NT2/D1 (cell line): ENCODE measurements around the gene CCL28.
"Not testable (repeated sequence)": the region's sequence is repeated elsewhere in the genome, so short reads cannot be mapped to it uniquely, and the experiment has no call there.

Source experiments
- DNase-seq: peaks from one replicate; pipeline ENCODE4 v3.0.0-alpha.2; 2011; ENCODE audit warnings: low read depth, low spot score
- H3K27me3 ChIP-seq: 2 replicates; pipeline ENCODE4 v1.6.0; 2011; ENCODE audit warnings: mild to moderate bottlenecking; ENCODE audit not compliant: insufficient read length, insufficient read depth
- H3K36me3 ChIP-seq: 2 replicates; pipeline ENCODE4 v1.6.1; 2011; ENCODE audit warnings: mild to moderate bottlenecking, low read length, mixed read lengths; ENCODE audit not compliant: insufficient read depth, insufficient read length
- H3K4me1 ChIP-seq: 2 replicates; pipeline ENCODE4 v1.5.1; 2011; ENCODE audit not compliant: insufficient read depth, insufficient read length
- H3K4me3 ChIP-seq: 2 replicates; pipeline ENCODE4 v1.5.1; 2011; ENCODE audit warnings: low read depth; ENCODE audit not compliant: insufficient read length
- H3K9ac ChIP-seq: 2 replicates; pipeline ENCODE4 v1.6.0; 2011; ENCODE audit warnings: low read depth; ENCODE audit not compliant: insufficient read length
- H3K9me3 ChIP-seq: 2 replicates; pipeline ENCODE4 v1.5.1; 2011; ENCODE audit warnings: mild to moderate bottlenecking, low read length; ENCODE audit not compliant: insufficient read depth
- SUZ12 ChIP-seq: IDR thresholded peaks from 2 replicates; pipeline ENCODE4 v1.6.1; 2011; ENCODE audit not compliant: insufficient read length, insufficient read depth; ENCODE audit errors: extremely low read depth
- YY1 ChIP-seq: IDR thresholded peaks from 2 replicates; pipeline ENCODE4 v1.6.1; 2011; ENCODE audit not compliant: insufficient read length, insufficient read depth
- ZNF274 ChIP-seq: IDR thresholded peaks from 2 replicates; pipeline ENCODE4 v1.6.1; 2011; ENCODE audit warnings: mild to moderate bottlenecking, low read depth, low read length

The CCL28 gene

DNA sequence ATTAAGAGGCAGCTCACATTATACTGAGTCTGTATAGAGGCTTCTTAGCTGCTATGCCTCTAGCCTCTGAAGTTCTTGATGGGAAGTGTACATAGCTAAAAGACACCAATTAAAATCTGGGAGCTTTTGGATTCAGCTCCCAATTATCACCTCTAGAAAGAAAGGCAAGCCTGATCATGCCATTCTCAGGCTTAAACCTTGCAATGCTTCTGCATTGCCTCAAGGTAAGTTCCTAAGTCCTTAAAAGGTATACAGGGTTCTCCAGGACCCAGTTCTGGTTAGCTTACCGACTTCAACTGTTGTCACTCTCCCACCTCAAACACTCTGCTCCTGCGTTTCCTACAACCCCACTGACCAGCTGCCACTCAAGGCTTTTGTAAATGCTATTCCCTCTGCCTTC lies 17.5 kb upstream of the CCL28 start:
- TF ChIP-seq SUZ12, result no peak
- TF ChIP-seq YY1, result no peak
- no peak for TF ChIP-seq ZNF274
- H3K4me3 ChIP-seq, result no peak overlapping the region
- no peaks in the 10 kb centered on the region for H3K4me1 ChIP-seq
- DNase-seq, result no peak
- H3K9me3 ChIP-seq, result no peaks in the 10 kb centered on the region; the same call in 1 of the 2 replicates
- H3K36me3 ChIP-seq, result no peaks in the 10 kb centered on the region
- no peak overlapping the region for H3K9ac ChIP-seq
- no peaks in the 10 kb centered on the region for H3K27me3 ChIP-seq

DNA sequence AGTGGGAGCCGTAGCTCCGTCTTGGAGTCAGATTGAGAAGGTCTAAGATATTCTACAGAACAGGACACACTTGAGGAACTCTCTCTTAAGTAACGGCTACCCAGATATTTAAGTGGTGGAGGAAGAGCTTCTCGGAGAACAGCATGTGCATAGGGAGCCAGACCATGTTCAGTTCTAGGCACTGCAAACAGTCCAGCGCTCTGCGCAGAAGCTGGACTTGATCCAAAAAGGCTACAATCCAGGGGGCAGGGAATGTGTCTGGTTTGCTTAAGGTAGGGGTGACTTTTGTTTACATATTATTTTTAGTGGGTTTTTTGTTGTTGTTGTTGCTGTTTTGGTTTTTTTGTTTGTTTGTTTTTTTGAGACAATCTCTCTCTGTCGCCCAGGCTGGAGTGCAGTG lies 16.8 kb upstream of the CCL28 start:
- no peak overlapping the region for H3K9ac ChIP-seq
- no peaks in the 10 kb centered on the region for H3K36me3 ChIP-seq
- no peak for DNase-seq
- no peaks in the 10 kb centered on the region for H3K27me3 ChIP-seq
- H3K4me3 ChIP-seq, result no peak overlapping the region
- H3K4me1 ChIP-seq, result no peaks in the 10 kb centered on the region
- H3K9me3 ChIP-seq, result no peaks in the 10 kb centered on the region; the same call in 1 of the 2 replicates
- TF ChIP-seq YY1 (no peak), SUZ12 (no peak), ZNF274 (no peak)

DNA sequence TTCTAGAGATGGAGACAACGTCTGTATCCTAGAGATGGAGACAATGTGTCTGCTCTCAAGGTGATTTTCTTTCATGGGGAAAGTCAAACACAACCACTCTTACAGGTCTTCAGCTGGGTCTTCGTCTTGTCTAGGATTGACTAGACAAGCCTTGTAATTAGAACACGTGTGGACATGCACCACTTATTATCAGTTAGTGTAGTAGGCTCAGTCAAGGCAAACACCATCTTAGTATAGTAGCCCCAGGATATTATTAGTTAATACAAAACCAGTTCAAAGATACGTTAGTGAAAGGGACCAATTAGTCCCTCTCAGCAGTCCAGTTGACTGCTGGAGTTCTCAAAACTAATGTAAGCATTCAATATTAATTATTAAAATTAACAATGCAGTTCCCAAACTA lies 15.1 kb upstream of the CCL28 start:
- Histone ChIP-seq H3K4me3 (no peak overlapping the region), H3K36me3 (no peaks in the 10 kb centered on the region), H3K27me3 (no peaks in the 10 kb centered on the region), H3K9me3 (no peaks in the 10 kb centered on the region; the same call in 1 of the 2 replicates), H3K9ac (no peak overlapping the region), H3K4me1 (no peaks in the 10 kb centered on the region)
- no peak for DNase-seq
- TF ChIP-seq ZNF274, result no peak
- no peak for TF ChIP-seq SUZ12
- TF ChIP-seq YY1, result no peak

DNA sequence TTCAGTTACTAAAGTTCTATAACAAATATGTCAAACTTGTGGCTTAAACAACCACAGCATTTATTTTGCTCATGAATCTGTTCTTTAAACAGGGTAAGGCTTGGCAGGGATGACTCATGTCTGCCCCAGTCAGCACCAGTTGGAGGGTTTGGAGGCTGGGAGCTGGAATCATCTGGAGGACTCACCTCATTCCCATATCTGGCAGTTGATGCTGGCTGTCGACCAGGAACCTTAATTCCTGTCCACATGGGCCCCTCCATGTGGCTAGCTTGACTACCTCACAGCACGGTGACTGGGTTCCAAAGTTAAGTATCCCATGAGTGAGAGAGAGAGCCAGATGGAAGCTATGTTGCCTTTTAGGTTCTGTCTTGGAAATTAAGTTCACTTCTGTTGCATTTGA lies 13.8 kb upstream of the CCL28 start:
- H3K27me3 ChIP-seq, result no peaks in the 10 kb centered on the region
- TF ChIP-seq SUZ12, result no peak
- no peak for TF ChIP-seq ZNF274
- TF ChIP-seq YY1, result no peak
- no peak for DNase-seq

DNA sequence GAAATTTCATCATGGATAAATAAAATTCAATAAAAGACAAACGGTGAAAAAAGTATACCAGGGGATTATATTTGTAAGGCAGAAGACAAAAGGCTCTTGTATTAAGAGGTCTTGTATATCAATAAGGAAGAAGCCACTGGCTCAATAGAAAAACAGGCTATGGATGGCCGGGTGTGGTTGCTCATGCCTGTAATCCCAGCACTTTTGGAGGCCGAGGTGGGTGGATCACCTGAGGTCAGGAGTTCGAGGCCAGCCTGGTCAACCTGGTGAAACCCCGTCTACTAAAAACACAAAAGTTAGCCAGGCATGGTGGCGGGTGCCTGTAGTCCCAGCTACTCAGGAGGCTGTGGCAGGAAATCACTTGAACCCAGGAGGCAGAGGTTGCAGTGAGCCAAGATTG lies 10.9 kb upstream of the CCL28 start:
- not testable (repeated sequence) for DNase-seq, H3K9me3 ChIP-seq, H3K4me3 ChIP-seq, H3K36me3 ChIP-seq, H3K9ac ChIP-seq, H3K27me3 ChIP-seq, H3K4me1 ChIP-seq

More for the DNA sequence above, 13.8 kb upstream of the CCL28 start:
- no peaks in the 10 kb centered on the region for H3K4me1 ChIP-seq
- H3K9ac ChIP-seq, result no peak overlapping the region
- no peak overlapping the region for H3K4me3 ChIP-seq
- H3K36me3 ChIP-seq, result no peaks in the 10 kb centered on the region
- H3K9me3 ChIP-seq, result no peaks in the 10 kb centered on the region; the same call in 1 of the 2 replicates

DNA sequence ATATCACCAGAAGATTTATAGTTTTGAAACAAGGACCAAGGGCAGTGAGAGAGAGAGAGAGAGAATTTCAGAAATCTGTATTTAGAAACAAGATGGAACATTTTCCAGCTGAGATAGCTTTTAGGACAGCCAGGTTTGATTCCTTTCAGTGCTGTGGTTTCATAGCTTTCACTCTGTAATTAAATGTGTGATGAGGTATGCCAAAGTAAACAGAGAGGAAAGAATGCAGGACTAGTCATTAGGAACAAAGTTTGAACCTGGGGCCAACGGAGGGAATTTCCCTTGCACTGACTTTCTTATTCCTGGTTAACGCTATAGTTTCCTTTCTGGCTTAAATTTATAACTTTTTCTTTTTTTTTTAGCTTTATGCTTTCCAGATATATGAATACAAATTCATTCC lies 10.0 kb upstream of the CCL28 start:
- no peaks in the 10 kb centered on the region for H3K4me1 ChIP-seq
- no peak overlapping the region for H3K9ac ChIP-seq
- DNase-seq, result no peak
- TF ChIP-seq SUZ12 (no peak), YY1 (no peak), ZNF274 (no peak)
- no peaks in the 10 kb centered on the region for H3K27me3 ChIP-seq
- H3K9me3 ChIP-seq, result no peaks in the 10 kb centered on the region; the same call in 1 of the 2 replicates
- H3K36me3 ChIP-seq, result no peaks in the 10 kb centered on the region
- H3K4me3 ChIP-seq, result no peak overlapping the region

DNA sequence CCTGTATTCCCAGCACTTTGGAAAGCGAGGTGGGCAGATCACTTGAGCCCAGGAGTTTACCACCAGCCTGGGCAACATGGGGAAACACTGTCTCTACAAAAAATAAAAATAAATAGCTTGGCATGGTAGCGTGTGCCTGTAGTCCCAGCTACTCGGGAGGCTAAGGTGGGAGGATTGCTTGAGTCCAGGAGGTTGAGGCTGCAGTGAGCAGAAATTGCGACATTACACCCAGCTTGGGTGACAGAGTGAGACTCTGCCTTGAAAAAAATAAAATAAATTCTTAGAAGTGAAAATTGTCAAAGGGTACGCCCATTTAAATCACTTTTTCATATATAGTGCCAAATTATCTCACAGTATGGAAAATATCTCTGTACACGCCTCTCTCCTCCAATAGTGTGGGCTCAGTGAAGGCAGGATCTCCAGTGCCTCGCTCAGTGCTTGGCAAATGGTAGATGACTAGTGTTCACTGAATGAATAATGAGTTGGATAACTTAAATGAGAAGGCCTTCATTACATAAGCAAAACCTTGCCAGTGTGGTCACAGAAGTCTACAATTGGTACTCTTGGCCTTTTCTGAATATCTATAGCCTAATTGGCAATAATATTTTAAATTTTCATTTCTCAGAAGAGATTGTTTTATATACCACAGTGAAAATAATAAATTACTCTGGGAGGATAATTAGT lies 9.4 kb upstream of the CCL28 start:
- H3K4me3 ChIP-seq, result no peak overlapping the region
- H3K36me3 ChIP-seq, result no peaks in the 10 kb centered on the region
- H3K4me1 ChIP-seq, result no peaks in the 10 kb centered on the region
- no peak overlapping the region for H3K9ac ChIP-seq
- TF ChIP-seq YY1, result no peak
- no peak for TF ChIP-seq SUZ12
- TF ChIP-seq ZNF274, result no peak
- no peaks in the 10 kb centered on the region for H3K27me3 ChIP-seq
- no peaks in the 10 kb centered on the region; the same call in 1 of the 2 replicates for H3K9me3 ChIP-seq
- DNase-seq, result no peak
